Fibroblast of upper back skin (primary cell): ENCODE measurements around the gene NMBR.
A peak's percentile ranks its signal among the peaks of the same experiment; 100 is the strongest.
"Not testable (repeated sequence)": the region's sequence is repeated elsewhere in the genome, so short reads cannot be mapped to it uniquely, and the experiment has no call there.

Experiments used
- DNase-seq: peaks from one replicate; pipeline ENCODE4 v3.0.0-alpha.2; 2013

Gene NMBR

GRCh38 chr6:142048593-142048980, 98.3 kb downstream of the NMBR start:
- DNase-seq: no peak

DNA sequence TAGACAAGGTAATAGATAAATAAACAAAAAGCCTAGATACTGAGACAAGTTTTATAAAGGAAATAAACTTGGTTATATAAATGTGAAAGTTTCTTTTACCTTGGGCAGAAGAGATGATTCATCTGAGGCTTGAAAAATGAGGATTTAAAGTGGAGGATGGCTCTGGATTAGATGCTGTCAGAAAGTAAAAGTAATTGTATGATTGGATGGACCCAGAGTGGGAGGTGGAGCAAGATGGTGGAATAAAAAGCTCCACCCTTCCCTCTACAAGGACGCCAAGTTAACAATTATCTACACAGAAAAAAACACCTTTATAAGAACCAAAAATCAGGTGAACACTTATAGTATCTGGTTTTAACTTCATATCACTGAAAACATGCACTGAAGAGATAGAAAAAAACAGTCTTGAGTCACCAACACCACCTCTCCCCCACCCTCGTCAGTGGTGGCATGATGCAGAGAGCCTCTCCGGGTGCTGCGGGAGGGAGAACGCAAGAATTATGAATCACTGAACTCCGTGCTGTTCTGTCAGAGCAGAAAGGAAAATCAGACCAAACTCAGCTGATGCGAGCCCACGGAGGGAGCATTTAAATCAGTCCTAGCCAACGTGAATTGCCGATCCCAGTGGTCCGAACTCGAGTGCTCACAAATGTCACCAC, 98.9 kb downstream of the NMBR start:
- no peak for DNase-seq

- DNase-seq: peak; percentile 61
Measured at GRCh38 chr6:142045380-142046278, 101.3 kb downstream of the NMBR start.

GRCh38 chr6:142035890-142036289, 111.0 kb downstream of the NMBR start:
- no peak for DNase-seq

GRCh38 chr6:142031035-142031434, 115.9 kb downstream of the NMBR start:
- DNase-seq: no peak

DNA sequence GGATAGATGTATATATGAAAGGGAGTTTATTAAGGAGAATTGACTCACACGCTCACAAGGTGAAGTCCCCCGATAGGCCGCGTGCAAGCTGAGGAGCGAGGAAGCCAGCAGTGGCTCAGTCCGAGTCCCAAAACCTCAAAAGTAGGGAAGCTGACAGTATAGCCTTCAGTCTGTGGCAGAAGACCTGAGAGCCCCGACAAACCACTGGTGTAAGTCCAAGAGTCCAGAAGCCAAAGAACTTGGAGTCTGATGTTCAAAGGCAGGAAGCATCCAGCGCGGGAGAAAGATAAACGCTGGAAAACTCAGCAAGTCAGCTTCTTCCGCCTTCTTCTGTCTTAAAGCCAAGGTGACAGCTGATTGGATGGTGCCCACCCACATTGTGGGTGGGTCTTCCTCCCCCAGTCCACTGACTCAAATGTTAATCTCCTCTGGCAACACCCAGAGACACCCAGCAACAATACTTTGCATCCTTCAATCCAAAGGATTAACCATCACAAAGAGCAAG, 116.8 kb downstream of the NMBR start:
- DNase-seq: no peak

- no peak for DNase-seq
Measured at GRCh38 chr6:142028527-142028926, 118.4 kb downstream of the NMBR start.

DNA sequence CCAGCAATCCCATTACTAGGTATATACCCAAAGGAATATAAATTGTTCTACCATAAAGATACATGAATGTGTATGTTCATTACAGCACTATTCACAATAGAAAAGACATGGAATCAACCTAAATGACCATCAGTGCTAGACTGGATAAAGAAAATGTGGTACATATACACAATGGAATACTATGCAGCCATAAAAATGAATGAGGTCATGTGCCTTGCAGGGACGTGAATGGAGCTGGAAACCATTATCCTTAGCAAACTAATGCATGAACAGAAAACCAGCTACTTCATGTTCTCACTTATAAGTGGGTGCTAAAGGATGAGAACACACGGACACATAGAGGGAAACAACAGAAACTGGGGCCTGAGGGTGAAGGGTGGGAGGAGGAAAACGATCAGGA, 119.1 kb downstream of the NMBR start:
- DNase-seq: not testable (repeated sequence)

GRCh38 chr6:142027074-142027473, 119.8 kb downstream of the NMBR start:
- DNase-seq: no peak

DNA sequence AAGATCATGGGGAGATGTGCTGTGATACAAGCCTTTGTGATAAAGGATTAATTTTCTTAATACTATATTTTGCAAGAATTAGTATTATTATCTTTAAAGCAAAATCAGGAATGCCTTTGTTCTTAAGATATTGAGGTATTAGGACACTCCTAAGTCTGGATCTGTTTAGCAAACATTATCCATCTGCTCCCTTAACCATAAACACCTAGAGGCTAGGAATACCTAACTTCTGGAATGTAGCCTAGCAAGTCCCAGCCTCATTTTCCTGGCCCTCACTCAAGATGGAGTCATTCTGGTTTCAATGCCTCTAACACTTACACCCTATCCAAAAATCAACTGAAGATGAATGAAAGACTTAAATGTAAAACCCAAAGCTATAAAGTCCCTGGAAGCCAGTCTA, 120.5 kb downstream of the NMBR start:
- DNase-seq: no peak
